Nephron (organoid): ENCODE data around the gene PHF21A.

Source experiments
- H3K27ac Mint-ChIP-seq, 3 experiments: 2 replicates each; pipeline ENCODE4 v1.8.0; 2020; ENCODE audit warnings: mixed read lengths in 3 of 3, mild to moderate bottlenecking in 2 of 3, moderate library complexity in 1 of 3
- H3K27me3 Mint-ChIP-seq: 2 replicates; pipeline ENCODE4 v1.8.0; 2021; ENCODE audit warnings: low read depth, mild to moderate bottlenecking, moderate library complexity, mixed read lengths
- H3K36me3 Mint-ChIP-seq: 2 replicates; pipeline ENCODE4 v1.8.0; 2020; ENCODE audit warnings: low read depth, mixed read lengths
- H3K4me1 Mint-ChIP-seq: 2 replicates; pipeline ENCODE4 v1.8.0; 2020; ENCODE audit warnings: mixed read lengths
- H3K4me3 Mint-ChIP-seq, 3 experiments: 2 replicates each; pipeline ENCODE4 v1.8.0; 2020; ENCODE audit warnings: mild to moderate bottlenecking in 3 of 3, mixed read lengths in 3 of 3, moderate library complexity in 2 of 3
- H3K9me3 Mint-ChIP-seq: 2 replicates; pipeline ENCODE4 v1.8.0; 2020; ENCODE audit warnings: mixed read lengths
- TF ChIP-seq, protein P1 (sequence below), 3 experiments: fragments of 200-600 bp; sonication (generic); IDR thresholded peaks; one replicate each; pipeline ENCODE4 v1.5.0; 2021; ENCODE audit warnings: antibody characterized with exemption in 3 of 3; ENCODE audit not compliant: unreplicated experiment in 3 of 3

The PHF21A gene

DNA sequence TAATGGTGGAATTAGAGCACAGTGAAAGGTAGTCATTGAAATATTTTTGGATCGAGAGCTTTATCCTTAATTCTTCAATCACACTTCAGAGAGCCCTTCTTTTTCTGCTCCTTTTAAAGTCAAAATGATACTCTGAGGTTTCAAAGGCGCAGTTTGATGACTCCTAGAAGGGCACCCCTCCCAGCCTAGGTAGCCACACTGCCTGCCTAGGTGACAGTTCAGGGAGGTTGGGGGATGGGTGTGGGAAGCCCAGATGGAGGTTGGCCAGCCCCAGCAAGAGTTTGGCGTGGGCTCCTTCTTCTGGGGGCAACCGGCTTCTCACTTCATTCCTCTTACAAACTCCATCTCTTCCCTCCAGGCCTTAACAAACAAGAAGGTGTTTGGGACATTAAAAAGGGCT lies 28.6 kb upstream of the PHF21A start:
- no peaks in the 10 kb centered on the region for H3K36me3 Mint-ChIP-seq
- TF ChIP-seq, protein P1, sequence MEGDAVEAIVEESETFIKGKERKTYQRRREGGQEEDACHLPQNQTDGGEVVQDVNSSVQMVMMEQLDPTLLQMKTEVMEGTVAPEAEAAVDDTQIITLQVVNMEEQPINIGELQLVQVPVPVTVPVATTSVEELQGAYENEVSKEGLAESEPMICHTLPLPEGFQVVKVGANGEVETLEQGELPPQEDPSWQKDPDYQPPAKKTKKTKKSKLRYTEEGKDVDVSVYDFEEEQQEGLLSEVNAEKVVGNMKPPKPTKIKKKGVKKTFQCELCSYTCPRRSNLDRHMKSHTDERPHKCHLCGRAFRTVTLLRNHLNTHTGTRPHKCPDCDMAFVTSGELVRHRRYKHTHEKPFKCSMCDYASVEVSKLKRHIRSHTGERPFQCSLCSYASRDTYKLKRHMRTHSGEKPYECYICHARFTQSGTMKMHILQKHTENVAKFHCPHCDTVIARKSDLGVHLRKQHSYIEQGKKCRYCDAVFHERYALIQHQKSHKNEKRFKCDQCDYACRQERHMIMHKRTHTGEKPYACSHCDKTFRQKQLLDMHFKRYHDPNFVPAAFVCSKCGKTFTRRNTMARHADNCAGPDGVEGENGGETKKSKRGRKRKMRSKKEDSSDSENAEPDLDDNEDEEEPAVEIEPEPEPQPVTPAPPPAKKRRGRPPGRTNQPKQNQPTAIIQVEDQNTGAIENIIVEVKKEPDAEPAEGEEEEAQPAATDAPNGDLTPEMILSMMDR (IDR thresholded peaks at IDR 0.05; ENCODE audit: unreplicated experiment in 3 of 3), result no peak
- no peak overlapping the region for H3K4me3 Mint-ChIP-seq
- H3K27me3 Mint-ChIP-seq, result peaks cover 26% of the 10 kb centered on the region
- no peak overlapping the region for H3K27ac Mint-ChIP-seq
- H3K4me1 Mint-ChIP-seq, result no peaks in the 10 kb centered on the region
- H3K9me3 Mint-ChIP-seq, result peaks cover 11% of the 10 kb centered on the region

DNA sequence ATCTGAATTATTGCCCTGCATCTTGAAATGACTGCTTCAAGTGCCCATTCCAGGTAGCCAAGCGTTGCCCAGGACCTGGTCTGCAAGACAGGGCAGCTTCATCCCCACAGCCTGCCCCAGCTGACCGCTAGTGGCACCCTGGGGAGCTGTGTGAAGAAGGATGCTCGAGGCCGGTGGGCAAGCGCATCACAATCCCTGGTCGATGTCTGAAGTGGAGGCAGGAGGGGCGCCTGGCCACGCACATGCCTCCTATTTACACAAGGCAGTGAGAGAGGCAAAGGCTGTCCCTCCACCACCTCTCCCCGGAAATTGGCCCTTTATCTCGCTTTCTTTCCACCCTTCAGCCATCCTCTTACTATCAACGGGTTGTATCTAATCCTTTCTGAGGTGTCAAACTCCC lies 28.1 kb upstream of the PHF21A start:
- Mint-ChIP-seq H3K4me1 (no peaks in the 10 kb centered on the region), H3K27ac (no peak overlapping the region), H3K9me3 (peaks cover 11% of the 10 kb centered on the region), H3K36me3 (no peaks in the 10 kb centered on the region), H3K27me3 (peaks cover 27% of the 10 kb centered on the region), H3K4me3 (no peak overlapping the region)
- TF ChIP-seq, protein P1 (IDR thresholded peaks at IDR 0.05; ENCODE audit: unreplicated experiment in 3 of 3), result no peak

GRCh38 chr11:46144741-46145140 lies 23.5 kb upstream of the PHF21A start:
- no peaks in the 10 kb centered on the region for H3K36me3 Mint-ChIP-seq
- TF ChIP-seq, protein P1 (IDR thresholded peaks at IDR 0.05; ENCODE audit: unreplicated experiment in 3 of 3), result no peak
- H3K27ac Mint-ChIP-seq, result no peak overlapping the region
- H3K9me3 Mint-ChIP-seq, result no peaks in the 10 kb centered on the region
- peaks cover 18% of the 10 kb centered on the region for H3K27me3 Mint-ChIP-seq
- H3K4me3 Mint-ChIP-seq, result no peak overlapping the region
- H3K4me1 Mint-ChIP-seq, result no peaks in the 10 kb centered on the region

GRCh38 chr11:46143049-46143806 lies 22.0 kb upstream of the PHF21A start:
- H3K4me3 Mint-ChIP-seq, result no peak overlapping the region
- no peaks in the 10 kb centered on the region for H3K36me3 Mint-ChIP-seq
- no peaks in the 10 kb centered on the region for H3K4me1 Mint-ChIP-seq
- no peaks in the 10 kb centered on the region for H3K9me3 Mint-ChIP-seq
- H3K27ac Mint-ChIP-seq, result no peak overlapping the region
- H3K27me3 Mint-ChIP-seq, result peaks cover 8% of the 10 kb centered on the region
- TF ChIP-seq, protein P1 (IDR thresholded peaks at IDR 0.05; ENCODE audit: unreplicated experiment in 3 of 3), result no peak

DNA sequence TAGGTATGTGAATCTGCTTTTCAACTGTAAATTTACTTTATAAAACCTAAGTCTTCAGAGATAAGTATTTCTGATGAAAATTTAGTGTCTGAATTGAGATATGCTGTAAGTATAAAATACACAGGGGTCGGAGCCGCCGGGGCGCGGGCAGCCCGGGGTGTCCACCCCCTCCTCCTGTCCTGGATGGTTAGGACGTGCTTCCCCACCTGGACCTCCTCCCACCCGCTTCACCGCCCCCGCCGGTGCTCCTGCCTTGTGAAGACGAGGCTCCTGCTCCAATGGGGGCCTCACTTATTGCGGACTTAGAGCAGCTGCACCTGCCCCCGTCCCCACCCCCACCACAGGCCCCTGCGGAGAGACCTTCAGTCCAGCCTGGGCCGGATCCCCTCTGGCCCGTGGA lies 21.3 kb upstream of the PHF21A start:
- Mint-ChIP-seq H3K4me3 (no peak overlapping the region), H3K9me3 (no peaks in the 10 kb centered on the region), H3K27me3 (peaks cover 8% of the 10 kb centered on the region), H3K36me3 (no peaks in the 10 kb centered on the region), H3K27ac (no peak overlapping the region), H3K4me1 (no peaks in the 10 kb centered on the region)
- TF ChIP-seq, protein P1 (IDR thresholded peaks at IDR 0.05; ENCODE audit: unreplicated experiment in 3 of 3), result no peak

GRCh38 chr11:46141597-46141996 lies 20.3 kb upstream of the PHF21A start:
- no peak overlapping the region for H3K4me3 Mint-ChIP-seq

More at GRCh38 chr11:46141597-46141996, 20.3 kb upstream of the PHF21A start:
- H3K27me3 Mint-ChIP-seq, result peaks cover 8% of the 10 kb centered on the region
- H3K4me1 Mint-ChIP-seq, result no peaks in the 10 kb centered on the region
- no peak overlapping the region for H3K27ac Mint-ChIP-seq
- TF ChIP-seq, protein P1 (IDR thresholded peaks at IDR 0.05; ENCODE audit: unreplicated experiment in 3 of 3), result no peak
- no peaks in the 10 kb centered on the region for H3K9me3 Mint-ChIP-seq
- H3K36me3 Mint-ChIP-seq, result no peaks in the 10 kb centered on the region
